ENCODE measurements around the gene SCP2.
"Not testable (repeated sequence)": the region's sequence is repeated elsewhere in the genome, so short reads cannot be mapped to it uniquely, and the experiment has no call there.

SCP2 gene

GRCh38 chr1:52955129-52955970, 28.3 kb downstream of the SCP2 start:
- no peak overlapping the region for H3K4me3 ChIP-seq (ENCODE audit: low read length)
- no peak for DNase-seq (ENCODE audit: low read depth, low spot score)

DNA sequence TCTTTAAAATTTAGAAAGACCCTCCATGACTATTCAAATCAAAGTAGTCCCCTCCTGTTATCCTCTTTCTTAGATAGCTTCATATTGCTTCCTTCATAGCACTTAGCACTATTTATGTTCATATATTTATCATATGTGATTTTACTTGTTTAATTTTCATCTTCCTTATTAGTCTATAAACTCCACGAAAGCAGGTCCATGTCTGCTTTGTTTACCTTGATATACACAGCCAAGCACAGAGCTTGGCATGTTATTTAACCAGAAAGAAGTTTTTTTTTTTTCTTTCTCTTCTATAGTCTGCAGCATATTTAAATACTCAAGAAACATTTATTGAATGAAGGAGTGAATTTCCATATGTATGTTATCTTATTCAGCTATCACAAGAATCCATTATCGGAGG, 36.0 kb downstream of the SCP2 start:
- no peak overlapping the region for H3K4me3 ChIP-seq (ENCODE audit: low read length)
- DNase-seq (ENCODE audit: low read depth, low spot score) = no peak

DNA sequence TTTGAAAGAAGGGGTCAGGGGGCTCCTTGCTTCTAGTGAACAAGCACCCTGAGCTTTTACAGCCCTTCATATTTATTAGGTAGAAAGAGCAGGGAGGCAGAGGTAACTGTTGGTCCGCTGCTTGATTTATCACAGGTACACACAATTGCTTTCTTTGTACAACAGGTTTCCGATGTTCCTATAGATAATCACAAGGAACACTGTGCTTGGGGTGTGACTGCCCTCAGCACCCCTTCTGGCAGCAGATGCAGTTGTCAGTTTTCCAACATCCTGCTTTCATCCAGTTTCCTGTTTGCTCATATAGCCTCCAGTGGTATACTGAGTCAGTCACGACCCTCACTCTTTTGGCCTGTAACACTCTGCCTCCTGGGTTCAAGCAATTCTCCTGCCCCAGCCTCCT, 40.6 kb downstream of the SCP2 start:
- DNase-seq (ENCODE audit: low read depth, low spot score) = no peak
- no peak overlapping the region for H3K4me3 ChIP-seq (ENCODE audit: low read length)

- not testable (repeated sequence) for DNase-seq (ENCODE audit: low read depth, low spot score); H3K4me3 ChIP-seq (ENCODE audit: low read length)
Measured at GRCh38 chr1:52969234-52969633, 42.2 kb downstream of the SCP2 start.

GRCh38 chr1:52970149-52970548, 43.1 kb downstream of the SCP2 start:
- peak; percentile 19 for DNase-seq (ENCODE audit: low read depth, low spot score)
- no peak overlapping the region for H3K4me3 ChIP-seq (ENCODE audit: low read length)

- H3K4me3 ChIP-seq (ENCODE audit: low read length) = no peak overlapping the region
- DNase-seq (ENCODE audit: low read depth, low spot score) = no peak
Measured at GRCh38 chr1:52973841-52974240, 46.8 kb downstream of the SCP2 start.

GRCh38 chr1:52976183-52977035, 49.3 kb downstream of the SCP2 start:
- DNase-seq (ENCODE audit: low read depth, low spot score) = no peak
- no peak overlapping the region for H3K4me3 ChIP-seq (ENCODE audit: low read length)

- no peak overlapping the region for H3K4me3 ChIP-seq (ENCODE audit: low read length)
- DNase-seq (ENCODE audit: low read depth, low spot score) = no peak
Measured at GRCh38 chr1:52978045-52978444, 51.0 kb downstream of the SCP2 start.

DNA sequence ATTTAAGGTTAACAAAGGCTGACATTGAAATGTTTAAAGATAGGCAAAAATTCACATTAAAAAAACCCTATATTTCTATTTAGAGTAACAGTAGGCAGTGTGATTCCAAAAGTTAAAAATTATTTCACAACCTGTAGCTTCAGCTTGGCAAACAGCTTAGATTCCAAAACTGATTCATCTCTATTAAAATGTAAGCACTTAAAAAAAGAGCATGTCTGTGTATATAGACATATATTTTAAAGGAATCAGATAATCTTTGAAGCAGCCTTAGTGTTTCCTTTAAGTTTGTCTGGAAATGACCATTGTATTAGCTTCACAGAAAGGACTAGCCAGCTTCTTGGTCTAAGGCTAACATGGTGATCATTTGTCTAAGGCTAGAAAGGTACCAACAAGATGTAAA, 65.7 kb downstream of the SCP2 start:
- not testable (repeated sequence) for H3K4me3 ChIP-seq (ENCODE audit: low read length); DNase-seq (ENCODE audit: low read depth, low spot score)

DNA sequence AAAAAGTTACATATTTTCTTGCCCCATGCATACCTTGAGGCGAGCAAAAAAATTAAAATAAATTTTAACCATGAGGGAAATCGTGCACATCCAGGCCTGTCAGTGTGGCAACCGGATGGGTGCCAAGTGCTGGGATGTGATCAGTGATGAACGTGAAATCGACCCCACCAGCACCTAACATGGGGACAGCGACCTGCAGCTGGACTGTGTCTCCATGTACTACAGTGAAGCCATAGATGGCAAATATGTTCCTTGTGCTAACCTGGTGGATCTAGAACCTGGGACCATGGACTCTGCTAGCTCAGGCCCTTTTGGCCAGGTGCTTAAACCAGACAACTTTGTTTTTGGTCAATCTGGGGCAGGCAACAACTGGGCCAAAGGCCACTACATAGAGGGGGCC, 67.6 kb downstream of the SCP2 start:
- no peak overlapping the region for H3K4me3 ChIP-seq (ENCODE audit: low read length)
- no peak for DNase-seq (ENCODE audit: low read depth, low spot score)

- no peak overlapping the region for H3K4me3 ChIP-seq (ENCODE audit: low read length)
- DNase-seq (ENCODE audit: low read depth, low spot score) = no peak
Measured at GRCh38 chr1:52996653-52997052, 69.6 kb downstream of the SCP2 start.

DNA sequence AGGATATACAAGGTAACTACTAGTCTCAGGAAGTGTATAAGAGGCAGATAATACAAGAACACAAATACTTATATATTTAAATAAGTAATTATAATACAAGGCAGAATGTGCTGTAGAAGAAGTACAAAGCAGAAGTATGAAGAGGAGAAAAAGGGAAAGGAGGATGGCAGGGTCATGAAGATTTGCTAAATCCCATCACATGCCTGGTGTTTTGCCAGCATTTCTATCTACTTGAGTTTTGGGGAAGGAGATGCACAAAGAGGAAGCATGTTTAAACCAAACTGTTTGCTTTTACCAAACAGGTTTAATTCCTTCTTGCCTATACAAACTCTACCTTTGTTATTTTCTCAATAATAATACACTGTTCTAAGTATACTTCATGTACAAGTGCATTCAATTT, 74.1 kb downstream of the SCP2 start:
- DNase-seq (ENCODE audit: low read depth, low spot score) = no peak
- H3K4me3 ChIP-seq (ENCODE audit: low read length) = no peak overlapping the region

- not testable (repeated sequence) for H3K4me3 ChIP-seq (ENCODE audit: low read length); DNase-seq (ENCODE audit: low read depth, low spot score)
Measured at GRCh38 chr1:53006612-53007011, 79.5 kb downstream of the SCP2 start.

GRCh38 chr1:53010247-53010646, 83.2 kb downstream of the SCP2 start:
- DNase-seq (ENCODE audit: low read depth, low spot score) = not testable (repeated sequence)

DNA sequence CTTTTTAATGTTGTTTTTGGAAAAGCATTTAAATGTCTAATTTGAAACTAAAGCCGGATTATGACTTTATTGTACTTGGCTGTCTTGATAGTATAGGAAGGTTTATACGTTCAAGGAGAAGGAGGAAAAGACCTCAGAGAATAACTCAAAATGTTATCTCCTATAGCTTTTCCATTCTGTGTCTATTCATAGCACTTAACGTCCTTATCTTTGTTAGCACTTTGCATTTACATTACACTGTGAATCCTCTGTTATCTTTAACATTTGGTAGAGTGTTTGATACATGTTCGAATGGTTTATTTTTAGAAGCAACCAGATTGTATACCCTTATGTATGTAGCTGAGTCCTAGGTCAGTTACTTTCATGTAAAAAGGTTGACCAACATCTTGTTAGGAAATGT, 84.1 kb downstream of the SCP2 start:
- no peak overlapping the region for H3K4me3 ChIP-seq (ENCODE audit: low read length)
- DNase-seq (ENCODE audit: low read depth, low spot score) = no peak

More at GRCh38 chr1:53010247-53010646, 83.2 kb downstream of the SCP2 start:
- H3K4me3 ChIP-seq (ENCODE audit: low read length) = not testable (repeated sequence)

DNA sequence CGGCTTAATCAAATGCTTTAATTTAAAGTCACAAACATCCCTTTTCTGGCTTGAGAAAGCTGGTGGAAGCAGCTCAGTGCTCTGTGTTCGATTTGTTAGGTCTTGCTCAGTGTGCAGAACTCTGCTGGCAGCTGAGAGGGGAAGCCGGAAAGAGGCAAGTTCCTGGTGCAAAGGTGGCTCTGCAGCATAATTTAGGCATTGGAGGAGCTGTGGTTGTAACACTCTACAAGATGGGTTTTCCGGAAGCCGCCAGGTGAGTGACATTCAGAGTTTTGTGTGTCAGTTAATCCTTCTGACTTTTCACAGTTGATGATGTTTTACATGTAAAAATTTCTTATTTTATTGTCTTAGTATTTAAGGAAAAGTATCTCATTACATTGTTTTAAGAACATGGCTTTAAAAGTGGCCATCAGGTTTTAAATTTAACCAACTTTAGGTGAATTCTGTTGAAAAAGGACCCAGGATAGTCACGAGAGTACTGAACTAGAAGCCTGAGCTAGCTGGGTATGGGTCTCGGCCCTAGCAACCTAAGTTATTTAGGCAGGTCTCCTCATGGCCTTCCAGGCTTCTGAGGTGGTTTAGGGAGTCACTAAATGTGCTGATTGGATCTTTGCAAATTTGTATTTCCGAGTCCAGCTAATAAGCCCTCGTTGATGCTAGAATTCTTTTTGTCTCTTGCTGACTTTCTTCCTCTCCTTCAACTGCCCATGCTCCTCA, 87.9 kb downstream of the SCP2 start:
- peak; percentile 96 for DNase-seq (ENCODE audit: low read depth, low spot score)

DNA sequence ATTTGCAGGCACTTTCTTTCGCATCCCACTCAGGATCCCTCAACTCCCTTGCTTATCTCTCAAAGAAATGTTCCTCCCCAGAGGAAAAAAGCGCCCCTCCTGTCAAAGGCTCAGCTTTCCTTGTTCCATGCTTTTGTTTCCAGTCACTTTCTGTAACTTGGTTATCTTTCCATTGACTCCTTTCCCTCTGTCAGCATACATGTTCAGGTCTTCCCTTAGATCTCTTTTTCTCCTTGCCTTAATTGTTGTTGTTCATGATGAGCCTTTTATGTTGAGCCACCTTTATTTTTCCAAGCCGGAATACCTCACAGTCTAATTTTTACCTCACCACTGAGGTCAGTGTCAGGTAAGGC, 88.4 kb downstream of the SCP2 start:
- H3K4me3 ChIP-seq (ENCODE audit: low read length) = peak overlapping the region; percentile 79
- no peak for DNase-seq (ENCODE audit: low read depth, low spot score)

More for the DNA sequence above, 87.9 kb downstream of the SCP2 start:
- H3K4me3 ChIP-seq (ENCODE audit: low read length) = peak overlapping the region; percentile 79

GRCh38 chr1:53016705-53017104, 89.6 kb downstream of the SCP2 start:
- no peak for DNase-seq (ENCODE audit: low read depth, low spot score)
- no peak overlapping the region for H3K4me3 ChIP-seq (ENCODE audit: low read length)

DNA sequence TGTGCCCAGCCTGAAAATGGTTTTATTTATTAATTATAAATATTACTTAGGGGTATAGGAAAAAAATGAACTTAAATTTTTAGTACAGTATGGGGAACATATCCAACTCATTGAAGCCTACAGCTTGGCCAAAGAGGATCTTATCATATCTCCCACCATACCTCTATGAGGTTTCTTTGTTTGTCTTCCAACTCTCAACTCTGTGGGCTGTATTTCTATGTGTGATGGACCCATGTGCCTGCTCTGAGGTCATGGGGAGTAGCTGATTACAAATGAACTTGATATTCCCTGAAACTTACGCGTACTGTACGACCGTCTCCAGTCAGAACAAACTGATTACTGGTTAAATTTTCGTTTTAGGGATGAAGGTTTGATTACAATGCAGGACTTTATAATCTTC, 93.5 kb downstream of the SCP2 start:
- DNase-seq (ENCODE audit: low read depth, low spot score) = no peak
- H3K4me3 ChIP-seq (ENCODE audit: low read length) = no peak overlapping the region

DNA sequence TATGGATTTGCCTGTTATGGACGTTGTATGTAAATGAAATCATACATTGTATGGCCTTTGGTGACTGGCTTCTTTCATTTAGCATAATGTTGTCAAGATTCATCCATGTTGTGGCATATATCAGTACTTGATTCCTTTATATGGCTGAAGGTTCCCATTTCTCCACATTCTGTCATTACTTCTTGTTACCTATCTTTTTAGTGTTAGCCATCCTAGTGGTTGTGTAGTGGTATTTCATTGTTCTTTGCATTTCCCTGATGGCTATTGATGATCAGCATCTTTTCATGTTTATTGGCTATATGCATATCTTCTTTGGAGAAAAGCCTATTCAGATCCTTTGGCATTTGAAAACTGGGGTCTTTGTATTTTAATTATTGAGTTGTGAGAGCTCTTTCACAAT, 95.1 kb downstream of the SCP2 start:
- no peak for DNase-seq (ENCODE audit: low read depth, low spot score)

More for the DNA sequence above, 95.1 kb downstream of the SCP2 start:
- H3K4me3 ChIP-seq (ENCODE audit: low read length) = no peak overlapping the region
